Endothelial cell of hepatic sinusoid (primary cell): ENCODE measurements around the gene BST1.
"Not testable (repeated sequence)": the region's sequence is repeated elsewhere in the genome, so short reads cannot be mapped to it uniquely, and the experiment has no call there.

Source experiments
- in situ Hi-C: cut with HindIII; loops from 2 replicates; pipeline ENCODE4 v1.10.0; 2017; ENCODE audit warnings: low sequenced_read_pairs

The BST1 gene

GRCh38 chr4:15706646-15707362 lies 3.9 kb downstream of the BST1 start:
- in situ Hi-C loops = no loop called here

GRCh38 chr4:15707363-15707715 lies 4.5 kb downstream of the BST1 start:
- in situ Hi-C loops = no loop called here

GRCh38 chr4:15711762-15712161 lies 8.9 kb downstream of the BST1 start:
- in situ Hi-C loops = no loop called here

GRCh38 chr4:15712214-15712613 lies 9.3 kb downstream of the BST1 start:
- in situ Hi-C loops = no loop called here

- in situ Hi-C loops = no loop called here
Measured at GRCh38 chr4:15714141-15714540, 11.3 kb downstream of the BST1 start.

- in situ Hi-C loops = no loop called here
Measured at GRCh38 chr4:15714646-15715435, 12.0 kb downstream of the BST1 start.

- in situ Hi-C loops = no loop called here
Measured at GRCh38 chr4:15716115-15716514, 13.2 kb downstream of the BST1 start.

GRCh38 chr4:15717086-15717485 lies 14.2 kb downstream of the BST1 start:
- in situ Hi-C loops = no loop called here

- in situ Hi-C loops = no loop called here
Measured at GRCh38 chr4:15717657-15718416, 15.0 kb downstream of the BST1 start.

GRCh38 chr4:15718465-15718864 lies 15.6 kb downstream of the BST1 start:
- in situ Hi-C loops = no loop called here

GRCh38 chr4:15718959-15719358 lies 16.1 kb downstream of the BST1 start:
- in situ Hi-C loops = no loop called here

- in situ Hi-C loops = no loop called here
Measured at GRCh38 chr4:15719506-15719905, 16.6 kb downstream of the BST1 start.

- in situ Hi-C loops = no loop called here
Measured at GRCh38 chr4:15720851-15721250, 18.0 kb downstream of the BST1 start.

GRCh38 chr4:15725608-15726007 lies 22.7 kb downstream of the BST1 start:
- in situ Hi-C loops = no loop called here

GRCh38 chr4:15729910-15730533 lies 27.2 kb downstream of the BST1 start:
- in situ Hi-C loops = no loop called here

- in situ Hi-C loops = not testable (repeated sequence)
Measured at GRCh38 chr4:15733061-15733460, 30.2 kb downstream of the BST1 start.

GRCh38 chr4:15735536-15735935 lies 32.7 kb downstream of the BST1 start:
- in situ Hi-C loops = no loop called here

- in situ Hi-C loops = no loop called here
Measured at GRCh38 chr4:15736514-15737050, 33.7 kb downstream of the BST1 start.

- in situ Hi-C loops = no loop called here
Measured at GRCh38 chr4:15737255-15737654, 34.4 kb downstream of the BST1 start.

GRCh38 chr4:15738877-15739276 lies 36.0 kb downstream of the BST1 start:
- in situ Hi-C loops = no loop called here
